ENCODE data around the gene CADPS. TPM values are rescaled to one million over a fixed set of nuclear protein-coding genes. Genes with fewer than 3 reads are reported as not detected.

Gene CADPS
- polyA plus RNA-seq, 3 donors: not detected

DNA sequence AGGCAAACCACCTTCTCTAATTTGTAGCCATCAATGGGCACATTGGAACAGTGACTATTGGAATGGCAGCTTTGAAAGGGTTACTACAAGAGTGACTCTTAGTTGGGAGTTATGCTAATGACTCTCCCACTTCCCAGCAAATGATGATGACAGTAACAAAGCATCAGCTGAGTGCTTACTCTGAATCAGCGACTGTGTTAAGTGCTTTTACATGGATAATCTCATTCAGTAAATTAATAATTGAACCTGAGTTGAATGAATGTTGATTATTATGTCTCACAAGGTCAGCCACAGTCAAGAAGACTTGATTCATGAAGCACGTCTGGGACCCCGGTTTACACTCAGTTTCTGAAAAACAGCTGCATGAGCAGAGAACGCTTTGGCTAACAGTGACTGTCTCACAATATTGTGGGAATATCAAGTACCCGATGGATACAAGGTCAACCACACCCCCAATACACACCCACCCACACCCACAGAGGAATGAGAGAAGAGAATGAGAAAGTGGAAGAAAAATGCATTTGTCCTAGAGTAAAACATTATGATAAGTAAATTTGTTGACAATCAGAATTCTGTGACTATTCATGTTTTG lies 259.9 kb downstream of the CADPS start:
- H2AFZ ChIP-seq (ENCODE audit: insufficient read depth, low read depth, low read length, poor library complexity, severe bottlenecking): no peak overlapping the region

DNA sequence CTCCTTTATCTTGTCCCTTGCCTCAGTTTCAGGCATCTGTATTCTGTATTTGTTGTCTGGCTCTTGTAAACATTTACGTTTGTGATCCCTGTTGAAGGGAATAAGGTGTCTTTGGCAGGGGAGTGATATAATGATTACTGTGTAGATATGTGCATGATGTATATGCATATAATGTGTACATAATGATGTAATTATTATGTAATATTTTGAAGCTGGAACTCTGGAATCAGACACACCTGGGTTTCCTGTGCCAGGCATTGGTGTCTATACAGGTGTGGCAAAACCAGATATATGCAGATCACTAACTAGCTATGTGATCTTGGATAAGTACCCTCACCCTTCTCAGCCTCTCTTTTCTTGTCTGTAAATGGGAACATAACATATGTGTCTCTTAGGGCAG lies 260.7 kb downstream of the CADPS start:
- Histone ChIP-seq H3K9me3 (replicated peaks in 1 of 2; ENCODE audit: control insufficient read depth in 1 of 2, insufficient read depth in 1 of 2, low read length in 2 of 2) (no peaks in the 10 kb centered on the region), H3K4me1 (ENCODE audit: control insufficient read depth in 1 of 2, insufficient read depth in 2 of 2, low read length in 2 of 2) (no peaks in the 10 kb centered on the region), H3K4me2 (replicated peaks; ENCODE audit: extremely low read depth, low read length, poor library complexity, severe bottlenecking) (no peak overlapping the region), H3K36me3 (replicated peaks in 1 of 2; ENCODE audit: control insufficient read depth in 1 of 2, insufficient read depth in 2 of 2, low read length in 2 of 2) (no peaks in the 10 kb centered on the region), H3K4me3 (replicated peaks in 1 of 3; ENCODE audit: low read depth in 2 of 3, low read length in 3 of 3) (no peak overlapping the region), H3K27me3 (ENCODE audit: control insufficient read depth in 2 of 2, insufficient read depth in 2 of 2, low read length in 2 of 2) (no peaks in the 10 kb centered on the region), H4K20me1 (ENCODE audit: insufficient read depth, low read length) (no peaks in the 10 kb centered on the region), H3K27ac (ENCODE audit: low read depth in 1 of 2, low read length in 2 of 2) (no peak overlapping the region), H3K9ac (ENCODE audit: insufficient read depth, low read length, poor library complexity, severe bottlenecking) (no peak overlapping the region), H2AFZ (ENCODE audit: insufficient read depth, low read depth, low read length, poor library complexity, severe bottlenecking) (no peak overlapping the region), H3K79me2 (ENCODE audit: insufficient read depth, low read length) (no peaks in the 10 kb centered on the region)
- no peaks in the 10 kb centered on the region for H3K4me1 Mint-ChIP-seq
- no peak overlapping the region for H3K27ac Mint-ChIP-seq
- WGBS (ENCODE audit: insufficient coverage): 88% methylated on average over 1 of the region's 1 CpG
- H3K4me3 Mint-ChIP-seq: no peak overlapping the region
- no peak for DNase-seq
- intact Hi-C loops (cut with micrococcal nuclease): no loop called here
- no peaks in the 10 kb centered on the region for H3K36me3 Mint-ChIP-seq
- peaks cover 0 to 4% (median 1%) of the 10 kb centered on the region in 3 donors for H3K27me3 Mint-ChIP-seq (ENCODE audit: low read depth in 3 of 3)
- peaks cover 0 to 1% (median 0%) of the 10 kb centered on the region in 7 donors for H3K9me3 Mint-ChIP-seq
- TF ChIP-seq, protein P1, sequence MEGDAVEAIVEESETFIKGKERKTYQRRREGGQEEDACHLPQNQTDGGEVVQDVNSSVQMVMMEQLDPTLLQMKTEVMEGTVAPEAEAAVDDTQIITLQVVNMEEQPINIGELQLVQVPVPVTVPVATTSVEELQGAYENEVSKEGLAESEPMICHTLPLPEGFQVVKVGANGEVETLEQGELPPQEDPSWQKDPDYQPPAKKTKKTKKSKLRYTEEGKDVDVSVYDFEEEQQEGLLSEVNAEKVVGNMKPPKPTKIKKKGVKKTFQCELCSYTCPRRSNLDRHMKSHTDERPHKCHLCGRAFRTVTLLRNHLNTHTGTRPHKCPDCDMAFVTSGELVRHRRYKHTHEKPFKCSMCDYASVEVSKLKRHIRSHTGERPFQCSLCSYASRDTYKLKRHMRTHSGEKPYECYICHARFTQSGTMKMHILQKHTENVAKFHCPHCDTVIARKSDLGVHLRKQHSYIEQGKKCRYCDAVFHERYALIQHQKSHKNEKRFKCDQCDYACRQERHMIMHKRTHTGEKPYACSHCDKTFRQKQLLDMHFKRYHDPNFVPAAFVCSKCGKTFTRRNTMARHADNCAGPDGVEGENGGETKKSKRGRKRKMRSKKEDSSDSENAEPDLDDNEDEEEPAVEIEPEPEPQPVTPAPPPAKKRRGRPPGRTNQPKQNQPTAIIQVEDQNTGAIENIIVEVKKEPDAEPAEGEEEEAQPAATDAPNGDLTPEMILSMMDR (IDR thresholded peaks at IDR 0.05): no peak

More for the DNA sequence above, 259.9 kb downstream of the CADPS start:
- no peaks in the 10 kb centered on the region for H3K27me3 ChIP-seq (ENCODE audit: control insufficient read depth in 2 of 2, insufficient read depth in 2 of 2, low read length in 2 of 2)
- intact Hi-C loops (cut with micrococcal nuclease): no loop called here
- no peak overlapping the region for H3K9ac ChIP-seq (ENCODE audit: insufficient read depth, low read length, poor library complexity, severe bottlenecking)
- H3K4me1 ChIP-seq (ENCODE audit: control insufficient read depth in 1 of 2, insufficient read depth in 2 of 2, low read length in 2 of 2): no peaks in the 10 kb centered on the region
- no peak overlapping the region for H3K4me2 ChIP-seq (replicated peaks; ENCODE audit: extremely low read depth, low read length, poor library complexity, severe bottlenecking)
- no peak overlapping the region for H3K4me3 Mint-ChIP-seq
- peaks cover 0 to 1% (median 0%) of the 10 kb centered on the region in 3 donors for H3K27me3 Mint-ChIP-seq (ENCODE audit: low read depth in 3 of 3)
- no peak overlapping the region for H3K27ac ChIP-seq (ENCODE audit: low read depth in 1 of 2, low read length in 2 of 2)
- H4K20me1 ChIP-seq (ENCODE audit: insufficient read depth, low read length): no peaks in the 10 kb centered on the region
- no peak overlapping the region for H3K27ac Mint-ChIP-seq
- H3K9me3 ChIP-seq (replicated peaks in 1 of 2; ENCODE audit: control insufficient read depth in 1 of 2, insufficient read depth in 1 of 2, low read length in 2 of 2): no peaks in the 10 kb centered on the region
- no peaks in the 10 kb centered on the region for H3K4me1 Mint-ChIP-seq
- no peaks in the 10 kb centered on the region for H3K36me3 Mint-ChIP-seq
- TF ChIP-seq, protein P1 (IDR thresholded peaks at IDR 0.05): no peak
- H3K9me3 Mint-ChIP-seq: no peaks in the 10 kb centered on the region
- no peaks in the 10 kb centered on the region for H3K36me3 ChIP-seq (replicated peaks in 1 of 2; ENCODE audit: control insufficient read depth in 1 of 2, insufficient read depth in 2 of 2, low read length in 2 of 2)
- DNase-seq: no peak
- no peak overlapping the region for H3K4me3 ChIP-seq (replicated peaks in 1 of 3; ENCODE audit: low read depth in 2 of 3, low read length in 3 of 3)
- WGBS (ENCODE audit: insufficient coverage): no CpG with 5 or more reads among the region's 5 CpGs
- H3K79me2 ChIP-seq (ENCODE audit: insufficient read depth, low read length): no peaks in the 10 kb centered on the region
